KBM-7 (cell line): ENCODE measurements around the gene CDON.

Experiments
- DNase-seq: peaks from one replicate; pipeline ENCODE4 v3.0.0-alpha.2; 2015
- in situ Hi-C: fragments of 300-500 bp; cut with MboI; formaldehyde crosslinking; loops from 2 replicates; pipeline ENCODE4 v1.14.3; 2020; ENCODE audit warnings: low sequenced_read_pairs, low pct_unique_long_range_greater_than_20kb, mixed read lengths

CDON gene

DNA sequence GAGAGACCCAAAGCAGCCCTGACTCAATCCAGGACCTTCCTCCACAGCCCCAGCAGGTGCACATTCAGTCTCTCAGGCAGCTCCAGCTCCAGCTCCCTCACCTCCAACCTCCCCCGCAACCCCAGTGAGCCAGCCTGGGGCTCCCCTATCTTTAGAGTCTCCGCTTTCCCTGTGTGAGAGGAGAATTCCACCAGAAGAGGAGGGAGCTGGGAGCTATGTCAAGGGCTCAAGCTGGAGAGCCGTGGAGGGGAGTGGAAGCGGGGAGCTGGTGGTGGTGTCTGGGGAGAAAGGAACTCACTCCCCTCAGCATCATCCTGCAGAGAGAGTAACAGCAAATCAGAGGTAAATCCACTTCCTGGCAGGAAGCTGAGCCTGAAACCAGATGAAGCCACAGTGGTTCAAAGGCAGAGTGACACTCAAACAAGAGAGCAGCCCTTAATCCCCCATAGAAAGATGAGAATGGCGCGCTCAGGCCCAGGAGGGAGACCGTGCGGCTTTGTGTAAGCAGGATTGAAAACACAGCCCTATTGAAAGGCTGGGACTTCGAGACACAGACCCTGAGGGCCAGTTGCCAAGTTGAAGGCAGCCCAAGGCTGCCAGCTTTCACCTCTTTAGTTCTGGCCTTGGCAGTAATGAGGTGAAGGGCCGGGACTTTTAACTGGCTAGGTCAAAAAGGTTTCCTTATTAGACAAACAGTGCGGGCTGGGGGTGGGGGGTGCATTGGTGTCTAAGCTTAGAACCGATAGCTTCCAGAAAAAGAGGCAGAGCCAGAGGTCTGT, 21.4 kb upstream of the CDON start:
- no peak for DNase-seq

GRCh38 chr11:126082251-126083109, 19.8 kb upstream of the CDON start:
- no peak for DNase-seq

More for the DNA sequence above, 21.4 kb upstream of the CDON start:
- in situ Hi-C loops, result no loop called here

GRCh38 chr11:126081915-126082250, 19.2 kb upstream of the CDON start:
- DNase-seq, result no peak
- in situ Hi-C loops, result no loop called here

More at GRCh38 chr11:126082251-126083109, 19.8 kb upstream of the CDON start:
- in situ Hi-C loops, result no loop called here

GRCh38 chr11:126080161-126080941, 17.7 kb upstream of the CDON start:
- in situ Hi-C loops, result no loop called here
- no peak for DNase-seq

- in situ Hi-C loops, result no loop called here
- DNase-seq, result no peak
Observed at GRCh38 chr11:126079621-126080124, 17.0 kb upstream of the CDON start.

- DNase-seq, result no peak
- in situ Hi-C loops, result no loop called here
Observed at GRCh38 chr11:126076641-126077040, 14.0 kb upstream of the CDON start.

GRCh38 chr11:126072801-126073594, 10.3 kb upstream of the CDON start:
- no peak for DNase-seq
- in situ Hi-C loops, result no loop called here

- in situ Hi-C loops, result no loop called here
- no peak for DNase-seq
Observed at GRCh38 chr11:126072141-126072741, 9.6 kb upstream of the CDON start.

DNA sequence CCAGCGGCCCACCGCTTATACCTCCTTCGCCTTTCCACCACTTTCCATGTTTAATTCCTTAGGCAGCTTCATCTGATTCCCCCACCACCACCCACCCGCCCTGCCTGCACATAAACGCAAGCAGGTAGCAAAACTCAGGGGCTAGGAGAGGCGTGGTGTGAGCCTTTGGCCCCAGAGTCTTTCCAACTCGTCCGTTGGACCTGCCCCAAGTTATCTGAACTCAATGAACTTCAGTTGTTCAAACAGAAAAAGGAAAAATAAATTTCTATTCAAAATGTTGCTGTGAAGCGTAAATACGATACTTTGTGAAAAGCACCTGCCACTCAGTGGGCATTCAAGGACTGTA, 814 bp upstream of the CDON start:
- in situ Hi-C loops, result no loop called here
- DNase-seq, result peak; percentile 22

GRCh38 chr11:126061707-126062678, 673 bp downstream of the CDON start:
- DNase-seq, result peak; percentile 16
- in situ Hi-C loops, result no loop called here

DNA sequence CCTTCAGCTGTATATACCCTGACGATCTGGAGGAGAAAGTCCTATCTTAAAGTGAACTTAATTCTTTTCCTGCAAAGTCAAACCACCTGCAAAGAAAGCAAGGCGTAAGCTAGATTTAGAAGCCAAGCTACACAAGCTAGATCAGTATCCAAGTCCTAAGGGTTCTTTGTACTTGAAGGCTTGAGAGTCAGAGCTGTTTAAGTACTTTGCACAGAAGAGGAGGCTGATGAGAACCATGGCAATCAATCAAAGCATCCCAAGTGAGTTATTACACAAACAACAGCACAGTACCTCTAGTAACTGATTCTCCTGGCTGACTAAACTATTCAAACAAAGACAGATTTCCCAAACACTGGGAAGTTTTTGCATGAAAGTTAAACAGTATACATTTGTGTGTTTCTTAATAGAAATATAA, 1.9 kb downstream of the CDON start:
- DNase-seq, result no peak
- in situ Hi-C loops, result no loop called here

- no peak for DNase-seq
- in situ Hi-C loops, result no loop called here
Observed at GRCh38 chr11:126059238-126059781, 3.4 kb downstream of the CDON start.

GRCh38 chr11:126058105-126058874, 4.4 kb downstream of the CDON start:
- in situ Hi-C loops, result no loop called here
- no peak for DNase-seq

DNA sequence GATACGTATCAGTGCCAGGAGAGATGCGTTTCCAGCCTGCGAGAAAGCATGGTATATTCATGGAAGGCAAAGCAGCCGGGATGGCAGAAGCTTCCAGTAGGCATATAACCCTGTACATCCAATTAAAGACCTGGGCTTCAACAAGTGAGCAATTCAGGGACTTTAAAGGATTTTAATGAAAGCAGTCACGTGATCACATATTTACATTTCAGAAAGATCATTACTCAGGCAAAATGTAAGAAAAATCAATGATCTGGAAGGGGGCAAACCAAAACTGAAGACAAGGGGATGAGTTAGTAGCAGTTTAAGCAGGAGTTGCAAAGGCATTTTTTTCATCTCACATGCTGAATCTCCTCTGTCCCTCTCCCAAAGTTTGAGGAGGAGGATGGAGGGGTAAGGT, 7.8 kb downstream of the CDON start:
- in situ Hi-C loops, result no loop called here
- no peak for DNase-seq

- in situ Hi-C loops, result no loop called here
- DNase-seq, result no peak
Observed at GRCh38 chr11:126054408-126054807, 8.3 kb downstream of the CDON start.
